GM13976 (cell line): Measurements from ENCODE around the gene ASPHD1.

Source experiments
- DNase-seq: peaks from one replicate; pipeline ENCODE4 v3.0.0; 2012; ENCODE audit warnings: low spot score
- CTCF ChIP-seq: IDR thresholded peaks from 2 replicates; pipeline ENCODE4 v1.5.1; 2012; ENCODE audit warnings: borderline replicate concordance, mild to moderate bottlenecking; ENCODE audit not compliant: insufficient read depth; ENCODE audit errors: extremely low read depth, missing control alignments, control extremely low read depth
- in situ Hi-C: fragments of 300-500 bp; cut with MboI; formaldehyde crosslinking; loops from one replicate; pipeline ENCODE4 v1.12.0; 2022; ENCODE audit warnings: low sequenced_read_pairs, mixed read lengths, inconsistent platforms; ENCODE audit not compliant: unreplicated experiment

ASPHD1 gene

GRCh38 chr16:29858974-29859373, 41.3 kb upstream of the ASPHD1 start:
- no peak for TF ChIP-seq CTCF
- no peak for DNase-seq
- in situ Hi-C loops: no loop called here

GRCh38 chr16:29860218-29860617, 40.1 kb upstream of the ASPHD1 start:
- TF ChIP-seq CTCF: no peak
- DNase-seq: no peak
- in situ Hi-C loops: no loop called here

GRCh38 chr16:29862383-29862883, 37.9 kb upstream of the ASPHD1 start:
- DNase-seq: peak; percentile 48
- in situ Hi-C loops: no loop called here
- TF ChIP-seq CTCF: no peak

- peak; percentile 95 for DNase-seq
- in situ Hi-C loops: no loop called here
- TF ChIP-seq CTCF: peak; percentile 87
Measured at GRCh38 chr16:29862884-29863668, 37.2 kb upstream of the ASPHD1 start, which contains the start of gene CDIPT. TSS of gene CDIPT (minus strand) at chr16:29863226. CDS start at chr16:29862857, 369 bp downstream.

- no peak for TF ChIP-seq CTCF
- no peak for DNase-seq
- in situ Hi-C loops: no loop called here
Measured at GRCh38 chr16:29863669-29863984, 36.7 kb upstream of the ASPHD1 start.

- in situ Hi-C loops: no loop called here
- no peak for DNase-seq
- TF ChIP-seq CTCF: no peak
Measured at GRCh38 chr16:29864205-29864604, 36.1 kb upstream of the ASPHD1 start.
